Measurements from ENCODE around the gene CSNK1A1.

- TF ChIP-seq EZH2 (IDR thresholded peaks at IDR 0.05) (no peak), CTCF (IDR thresholded peaks at IDR 0.05) (no peak)
Measured at GRCh38 chr5:149583394-149583793, 32.2 kb upstream of the CSNK1A1 start.
